Body of pancreas (tissue), 4 donors: ENCODE data around the gene LRRC75A.

Experiments
- POLR2A ChIP-seq, 3 donors: fragments of 450-650 bp; IDR thresholded peaks; one replicate each; pipeline ENCODE4 v1.6.1; 2016; ENCODE audit warnings: antibody characterized with exemption in 3 of 3, mild to moderate bottlenecking in 2 of 3
- TF ChIP-seq, protein P1 (sequence below), 7 experiments: fragments of 450-650 bp in 4 of 7; fragments of 200-600 bp in 3 of 7; sonication (generic) in 3 of 7; IDR thresholded peaks; one replicate each; pipeline ENCODE4 v1.5.1; 2016 to 2019; ENCODE audit warnings: antibody characterized with exemption in 7 of 7

DNA sequence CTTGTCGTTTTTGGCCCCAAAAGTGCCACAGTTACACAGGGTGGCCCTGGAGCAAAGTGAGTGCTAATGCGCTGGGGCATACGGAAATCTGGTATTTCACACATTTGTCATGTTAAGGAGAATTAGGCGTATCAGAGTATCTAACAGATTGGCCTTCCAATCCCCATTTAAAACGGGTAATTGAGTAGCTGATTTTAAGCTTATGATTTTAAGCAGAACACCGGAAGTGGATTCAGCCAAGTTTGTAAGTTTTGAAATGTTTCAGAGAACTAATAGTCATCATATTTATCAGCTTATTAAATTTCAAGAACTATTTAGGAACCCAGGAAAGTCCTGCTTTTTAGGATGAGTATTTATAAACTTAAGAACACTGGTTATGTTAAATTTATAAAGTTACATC, 19.5 kb downstream of the LRRC75A start:
- TF ChIP-seq, protein P1, sequence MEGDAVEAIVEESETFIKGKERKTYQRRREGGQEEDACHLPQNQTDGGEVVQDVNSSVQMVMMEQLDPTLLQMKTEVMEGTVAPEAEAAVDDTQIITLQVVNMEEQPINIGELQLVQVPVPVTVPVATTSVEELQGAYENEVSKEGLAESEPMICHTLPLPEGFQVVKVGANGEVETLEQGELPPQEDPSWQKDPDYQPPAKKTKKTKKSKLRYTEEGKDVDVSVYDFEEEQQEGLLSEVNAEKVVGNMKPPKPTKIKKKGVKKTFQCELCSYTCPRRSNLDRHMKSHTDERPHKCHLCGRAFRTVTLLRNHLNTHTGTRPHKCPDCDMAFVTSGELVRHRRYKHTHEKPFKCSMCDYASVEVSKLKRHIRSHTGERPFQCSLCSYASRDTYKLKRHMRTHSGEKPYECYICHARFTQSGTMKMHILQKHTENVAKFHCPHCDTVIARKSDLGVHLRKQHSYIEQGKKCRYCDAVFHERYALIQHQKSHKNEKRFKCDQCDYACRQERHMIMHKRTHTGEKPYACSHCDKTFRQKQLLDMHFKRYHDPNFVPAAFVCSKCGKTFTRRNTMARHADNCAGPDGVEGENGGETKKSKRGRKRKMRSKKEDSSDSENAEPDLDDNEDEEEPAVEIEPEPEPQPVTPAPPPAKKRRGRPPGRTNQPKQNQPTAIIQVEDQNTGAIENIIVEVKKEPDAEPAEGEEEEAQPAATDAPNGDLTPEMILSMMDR (IDR thresholded peaks at IDR 0.05), result no peak
- TF ChIP-seq POLR2A (IDR thresholded peaks at IDR 0.05), result no peak
